ENCODE data around the gene TTC3.
A peak's percentile ranks its signal among the peaks of the same experiment; 100 is the strongest.
"Not testable (repeated sequence)": the region's sequence is repeated elsewhere in the genome, so short reads cannot be mapped to it uniquely, and the experiment has no call there.

The TTC3 gene
- 132 to 394 (median 273) reads per million in 18 experiments for total RNA-seq

- peak; percentile 97 for DNase-seq
Measured at GRCh38 chr21:37072988-37073416, at the start of gene TTC3, which contains the start of gene PIGP. Gene TTC3 (plus strand): TSS chr21:37073254. CDS start chr21:37087258, 14,004 bp downstream. Gene PIGP (minus strand): TSS chr21:37073071. CDS start chr21:37072515, 556 bp downstream.

GRCh38 chr21:37026499-37026898 lies 46.6 kb upstream of the TTC3 start:
- no peak for DNase-seq

- no peak for DNase-seq
Measured at GRCh38 chr21:37028570-37028969, 44.5 kb upstream of the TTC3 start.

- no peak for DNase-seq
Measured at GRCh38 chr21:37030864-37031263, 42.2 kb upstream of the TTC3 start.

- DNase-seq = no peak
Measured at GRCh38 chr21:37032293-37032692, 40.8 kb upstream of the TTC3 start.

- no peak for DNase-seq
Measured at GRCh38 chr21:37032877-37033471, 40.1 kb upstream of the TTC3 start.

GRCh38 chr21:37034394-37034793 lies 38.7 kb upstream of the TTC3 start:
- not testable (repeated sequence) for DNase-seq

GRCh38 chr21:37036177-37036576 lies 36.9 kb upstream of the TTC3 start:
- DNase-seq = no peak

- DNase-seq = no peak
Measured at GRCh38 chr21:37039411-37040075, 33.5 kb upstream of the TTC3 start.

GRCh38 chr21:37040212-37040611 lies 32.8 kb upstream of the TTC3 start:
- DNase-seq = no peak

- no peak for DNase-seq
Measured at GRCh38 chr21:37041706-37042271, 31.3 kb upstream of the TTC3 start.

- DNase-seq = no peak
Measured at GRCh38 chr21:37043818-37044217, 29.2 kb upstream of the TTC3 start.

- no peak for DNase-seq
Measured at GRCh38 chr21:37044643-37045042, 28.4 kb upstream of the TTC3 start.

- DNase-seq = no peak
Measured at GRCh38 chr21:37045149-37045548, 27.9 kb upstream of the TTC3 start.

- DNase-seq = no peak
Measured at GRCh38 chr21:37045556-37045955, 27.5 kb upstream of the TTC3 start.

- DNase-seq = no peak
Measured at GRCh38 chr21:37047079-37047478, 26.0 kb upstream of the TTC3 start.

GRCh38 chr21:37049741-37050140 lies 23.3 kb upstream of the TTC3 start:
- not testable (repeated sequence) for DNase-seq

- DNase-seq = no peak
Measured at GRCh38 chr21:37055271-37055855, 17.7 kb upstream of the TTC3 start.

- DNase-seq = no peak
Measured at GRCh38 chr21:37057614-37058013, 15.4 kb upstream of the TTC3 start.

- peak in 1 of 2 donors; percentile 7 for DNase-seq
Measured at GRCh38 chr21:37058261-37058660, 14.8 kb upstream of the TTC3 start.

GRCh38 chr21:37059181-37059580 lies 13.9 kb upstream of the TTC3 start:
- DNase-seq = no peak

GRCh38 chr21:37060296-37060695 lies 12.8 kb upstream of the TTC3 start:
- DNase-seq = peak; percentile 58 to 79

- no peak for DNase-seq
Measured at GRCh38 chr21:37061926-37062592, 11.0 kb upstream of the TTC3 start.

All from inflammatory macrophage (primary cell).